K562 (cell line): ENCODE measurements around the gene SNX9. TPM values are rescaled to one million over a fixed set of nuclear protein-coding genes. Genes with fewer than 3 reads are reported as not detected.

ENCODE experiments used
- ATAC-seq: fragments of 200-7000 bp; cut with Tn5 transposase; 3 replicates; pipeline ENCODE4 v1.9.1; 2020; ENCODE audit warnings: moderate library complexity
- BruUV-seq: library from RNA; stranded (reverse); fragments of 400-500 nt; replicated peaks from 2 replicates; lab custom pipeline; 2021; lab: Mats Ljungman, UMichigan
- CTCF ChIA-PET: fragments of 300-600 bp; formaldehyde crosslinking; extraction: SDS; loops from one replicate; lab custom pipeline; 2021; ENCODE audit warnings: low intra/inter-chr PET ratio; lab: Yijun Ruan, JAX
- POLR2A ChIA-PET: fragments of 300-600, 350-650 bp; sonication (Branson Sonifier 250); formaldehyde crosslinking; extraction: SDS; loops from one replicate; lab custom pipeline; 2021; ENCODE audit warnings: antibody characterized with exemption, inconsistent platforms; lab: Yijun Ruan, JAX
- DNase-seq, 4 experiments: peaks; one replicate each; pipeline versions ENCODE4 v3.0.0 to v3.0.0-alpha.2; 2011 to 2018; ENCODE audit warnings: low spot score in 3 of 4, mixed read lengths in 3 of 4; ENCODE audit errors: extremely low read depth in 1 of 4
- FAIRE-seq: peaks from 2 replicates; lab custom pipeline; 2011; peaks lifted over from hg19 to GRCh38; lab: Jason Lieb, UNC
- H2AFZ ChIP-seq: 2 replicates; pipeline ENCODE4 v1.6.0; 2011; ENCODE audit warnings: low read depth, low read length, control low read depth, inconsistent platforms
- H3K27ac ChIP-seq: fragments of 200-600 bp; 3 replicates; pipeline ENCODE4 v1.8.0; 2011; ENCODE audit warnings: low read depth, mild to moderate bottlenecking, control low read depth, inconsistent platforms, low read length, moderate library complexity, mixed read lengths; ENCODE audit errors: extremely low read depth
- H3K27me3 ChIP-seq, 2 experiments: fragments of 300-600 bp in 1 of 2; 2 replicates in 1 of 2; 3 replicates in 1 of 2; pipeline versions ENCODE4 v1.6.0 to v1.8.0; 2011; ENCODE audit warnings: inconsistent platforms in 2 of 2, low read length in 2 of 2, mild to moderate bottlenecking in 1 of 2, mixed read lengths in 1 of 2, moderate library complexity in 1 of 2; ENCODE audit not compliant: control insufficient read depth in 2 of 2, insufficient read depth in 2 of 2
- H3K36me3 ChIP-seq: fragments of 300-600 bp; 3 replicates; pipeline ENCODE4 v1.8.0; 2011; ENCODE audit warnings: mild to moderate bottlenecking, low read length, inconsistent platforms; ENCODE audit not compliant: control insufficient read depth, insufficient read depth
- H3K4me1 ChIP-seq, 2 experiments: fragments of 200-600 bp in 1 of 2; replicated peaks in 1 of 2; 2 replicates in 1 of 2; 3 replicates in 1 of 2; pipeline versions ENCODE4 v1.5.1 to v1.8.0; 2011; ENCODE audit warnings: inconsistent platforms in 2 of 2, low read length in 2 of 2, mild to moderate bottlenecking in 1 of 2, mixed read lengths in 1 of 2, moderate library complexity in 1 of 2; ENCODE audit not compliant: control insufficient read depth in 2 of 2, insufficient read depth in 2 of 2
- H3K4me2 ChIP-seq: 2 replicates; pipeline ENCODE4 v1.6.1; 2011; ENCODE audit warnings: low read length, control low read depth, inconsistent platforms, mixed read lengths; ENCODE audit not compliant: insufficient read depth
- H3K4me3 ChIP-seq: fragments of 200-600 bp; sonication (generic), shearing (Covaris generic); 2 replicates; pipeline ENCODE4 v1.5.1; 2016; ENCODE audit warnings: control low read depth, inconsistent platforms
- H3K79me2 ChIP-seq: fragments of 200-600 bp; 3 replicates; pipeline ENCODE4 v1.8.0; 2011; ENCODE audit warnings: low read length, inconsistent platforms; ENCODE audit not compliant: control insufficient read depth, insufficient read depth
- H3K9ac ChIP-seq, 2 experiments: 2 replicates each; pipeline versions ENCODE4 v1.6.0 to v1.6.1; 2011; ENCODE audit warnings: low read depth in 2 of 2, low read length in 2 of 2, control low read depth in 1 of 2, inconsistent platforms in 1 of 2, mild to moderate bottlenecking in 1 of 2, mixed read lengths in 1 of 2; ENCODE audit not compliant: insufficient read depth in 1 of 2
- H3K9me1 ChIP-seq: one replicate; pipeline ENCODE4 v1.6.0; 2011; ENCODE audit warnings: inconsistent platforms, mild to moderate bottlenecking, low read length, moderate library complexity; ENCODE audit not compliant: control insufficient read depth, insufficient read depth
- H3K9me3 ChIP-seq: replicated peaks from 2 replicates; pipeline ENCODE4 v1.5.1; 2011; ENCODE audit warnings: low read depth, low read length, inconsistent platforms; ENCODE audit not compliant: control insufficient read depth, insufficient read depth
- H4K20me1 ChIP-seq: replicated peaks from 2 replicates; pipeline ENCODE4 v1.6.1; 2011; ENCODE audit warnings: low read length, inconsistent platforms, mixed read lengths; ENCODE audit not compliant: control insufficient read depth, insufficient read depth
- CHD7 ChIP-seq: fragments of 200-600 bp; sonication (generic); IDR thresholded peaks from one replicate; pipeline ENCODE4 v1.6.1; 2012; ENCODE audit warnings: mild to moderate bottlenecking, low read depth, low read length, inconsistent platforms
- DDX20 ChIP-seq: fragments of 450-650 bp; IDR thresholded peaks from 2 replicates; pipeline ENCODE4 v1.6.1; 2016; ENCODE audit warnings: missing genetic modification characterization, low read depth, mild to moderate bottlenecking, missing compliant biosample characterization, moderate library complexity
- NFE2 ChIP-seq: IDR thresholded peaks from 2 replicates; pipeline ENCODE4 v1.6.1; 2014; ENCODE audit warnings: antibody characterized with exemption, low read depth
- TARDBP ChIP-seq: fragments of 450-650 bp; IDR thresholded peaks from 2 replicates; pipeline ENCODE4 v1.6.1; 2016
- TFE3 ChIP-seq: fragments of 450-650 bp; formaldehyde crosslinking; IDR thresholded peaks from 2 replicates; pipeline ENCODE4 v1.4.0; 2020; ENCODE audit warnings: mild to moderate bottlenecking, mixed read lengths
- ZFPM2 ChIP-seq: fragments of 250-450 bp; sonication (Bioruptor Pico); IDR thresholded peaks from 2 replicates; pipeline ENCODE4 v1.5.1; 2022; ENCODE audit warnings: mild to moderate bottlenecking
- ZHX1 ChIP-seq: fragments of 150-350 bp; conservative IDR thresholded peaks from 2 replicates; pipeline ENCODE4 v1.6.1; 2014; ENCODE audit warnings: low read length
- WGBS: fragments of 100-300 bp; shearing (Covaris generic); methylation state at CpG from one replicate; pipeline ENCODE4 v1.1.6; 2016; ENCODE audit warnings: low coverage, mixed read lengths; ENCODE audit not compliant: insufficient coverage; ENCODE audit errors: missing lambda C conversion rate; 5-methylcytosine and 5-hydroxymethylcytosine counted together
- in situ Hi-C: fragments of 300-500 bp; cut with MboI; formaldehyde crosslinking; loops from 4 replicates; pipeline ENCODE4 v1.15.0; 2018; ENCODE audit warnings: inconsistent platforms, mixed read lengths
- intact Hi-C: fragments of 100-400 bp; cut with micrococcal nuclease; formaldehyde crosslinking; loops from 2 replicates; pipeline ENCODE4 v1.14.2; 2022
- polyA plus RNA-seq, 8 experiments: library from polyadenylated mRNA; depleted of rRNA in 4 of 8; stranded (reverse) in 5 of 8; unstranded in 3 of 8; fragments of >200 nt; fragmentation: Nextera tagmentation in 2 of 8; fragmentation: Illumina TruSeq in 1 of 8; extraction: Ambion mirVana in 2 of 8; extraction: Trizol in 1 of 8; gene quantifications; 2 replicates each; pipeline versions ENCODE4 v1.2.1 to v1.2.3, GENCODE V29; 2011 to 2014; ENCODE audit warnings: inconsistent platforms in 1 of 8, missing spikeins in 1 of 8
- total RNA-seq, 7 experiments: library from RNA; depleted of rRNA in 6 of 7; stranded (reverse); fragments of >200 nt in 6 of 7; fragmentation: Illumina TruSeq in 2 of 7; extraction: Trizol in 2 of 7; gene quantifications; 2 replicates each; pipeline versions ENCODE4 v1.2.1 to v1.2.3, GENCODE V29; 2011 to 2021; ENCODE audit warnings: low replicate concordance in 1 of 7

The SNX9 gene
- total and polyA plus RNA-seq, 9 of the 15 experiments (the other 6 are each of a cell fraction or from before 2014, with no cell fraction given): 6.0 to 81.7 (median 57.1) TPM

GRCh38 chr6:157880534-157880933, 57.5 kb downstream of the SNX9 start:
- 98% methylated on average over 3 of the region's 3 CpGs for WGBS
- CTCF ChIA-PET: no interaction called here
- H3K36me3 ChIP-seq: peaks cover 98% of the 10 kb centered on the region
- TF ChIP-seq NFE2 (no peak), ZHX1 (no peak), ZFPM2 (no peak), TARDBP (no peak), DDX20 (tag) (no peak), TFE3 (CRISPR knock-in tag) (no peak), CHD7 (no peak)

More at GRCh38 chr6:157880534-157880933, 57.5 kb downstream of the SNX9 start:
- in situ Hi-C loops: no loop called here
- Histone ChIP-seq H3K79me2 (0 out of 3 replicates have a peak, but pooled peaks cover 6% of the 10 kb centered on the region), H3K4me3 (no peak overlapping the region), H3K4me1 (no peaks in the 10 kb centered on the region), H3K9me3 (no peaks in the 10 kb centered on the region), H3K4me2 (no peak overlapping the region), H3K27me3 (no peaks in the 10 kb centered on the region), H2AFZ (no peak overlapping the region), H3K9ac (no peak overlapping the region), H4K20me1 (no peaks in the 10 kb centered on the region), H3K9me1 (no peaks in the 10 kb centered on the region), H3K27ac (no peak overlapping the region)
- DNase-seq (no peak), ATAC-seq (no peak), FAIRE-seq (no peak)
- POLR2A ChIA-PET: interaction anchor here (1.1 to 2.9 kb wide), 3 partner anchors 10 to 17 kb away, joined by 3 to 8 read pairs (median 4); no protein-coding TSS in a partner anchor
- intact Hi-C loops: no loop called here
- no TSS peak for BruUV-seq
